NCI-H2227 (cell line): ENCODE data around the gene TBC1D4.
"Not testable (repeated sequence)": the region's sequence is repeated elsewhere in the genome, so short reads cannot be mapped to it uniquely, and the experiment has no call there.

ENCODE experiments used
- DNase-seq: peaks from one replicate; lab custom pipeline; 2025; ENCODE audit not compliant: unreplicated experiment; lab: John Stamatoyannopoulos, UW

Gene TBC1D4

DNA sequence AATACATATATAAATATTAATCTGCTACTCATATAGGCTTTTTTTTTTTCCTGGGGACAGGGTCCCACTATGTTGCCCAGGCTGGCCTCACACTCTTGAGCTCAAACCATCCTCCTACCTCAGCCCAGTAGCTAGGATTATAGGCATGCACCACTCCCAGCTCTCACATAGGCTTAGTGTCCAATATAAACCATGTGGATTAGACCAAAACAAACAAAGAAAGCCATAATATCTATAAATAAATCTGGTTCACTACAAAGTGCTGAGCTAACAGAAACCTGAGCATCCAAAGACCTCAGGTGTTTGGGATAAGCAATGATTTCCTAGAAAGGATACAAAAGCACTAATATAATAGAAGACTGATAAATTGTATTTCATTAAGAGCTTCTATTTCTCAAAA is 26.0 kb downstream of the TBC1D4 start:
- DNase-seq = no peak

DNA sequence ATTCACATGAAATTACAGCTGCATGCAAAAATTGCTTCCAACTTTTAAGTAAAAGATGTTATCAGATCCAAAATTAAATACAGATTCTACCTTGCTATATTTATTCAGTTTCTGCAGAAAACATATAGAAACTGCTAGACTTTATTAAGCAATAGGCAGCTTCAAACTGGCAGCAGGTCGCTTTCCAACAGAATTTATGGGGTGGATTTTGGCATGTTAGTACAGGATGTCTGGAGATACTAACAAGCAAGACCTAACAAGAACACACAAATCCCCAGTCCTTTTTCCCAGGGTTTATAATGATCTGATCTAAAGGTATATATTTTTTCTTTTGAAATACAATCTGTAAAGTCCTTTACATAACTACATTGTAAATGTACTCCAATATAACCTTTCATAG is 27.5 kb downstream of the TBC1D4 start:
- DNase-seq = no peak

DNA sequence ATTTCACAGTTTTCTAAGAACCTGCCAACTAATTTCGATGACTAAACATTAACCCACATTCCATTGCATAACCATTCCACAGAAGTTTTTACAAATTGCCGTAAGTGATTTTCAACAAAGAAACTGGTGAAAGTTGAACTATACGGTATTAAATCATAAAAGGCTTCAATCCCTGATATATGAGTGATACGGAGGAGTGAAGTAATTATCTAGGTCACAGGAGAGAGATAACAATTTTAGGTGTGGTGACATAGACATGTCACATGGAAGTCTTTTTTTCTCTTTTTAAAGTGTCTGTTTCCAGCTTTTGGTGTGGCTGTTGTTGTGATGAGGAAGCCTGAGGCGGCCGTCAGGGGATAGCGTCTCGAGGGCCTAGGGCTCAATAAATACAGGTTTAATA is 29.4 kb downstream of the TBC1D4 start:
- no peak for DNase-seq

DNA sequence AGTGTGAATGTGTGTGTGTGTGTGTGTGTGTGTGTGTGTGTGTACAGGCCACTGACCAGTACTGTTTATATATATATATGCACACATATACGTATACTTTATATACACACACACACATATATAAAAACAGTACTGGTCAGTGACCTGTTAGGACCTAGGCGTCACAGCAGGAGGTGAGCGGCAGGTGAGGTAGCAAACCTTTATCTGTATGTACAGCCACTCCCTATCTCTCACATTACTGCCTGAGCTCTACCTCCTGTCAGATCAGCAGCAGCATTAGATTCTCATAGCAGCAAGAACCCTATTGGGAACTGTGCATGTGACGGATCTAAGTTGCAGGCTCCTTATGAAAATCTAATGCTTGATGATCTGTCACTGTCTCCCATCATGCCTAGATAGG is 34.5 kb downstream of the TBC1D4 start:
- no peak for DNase-seq

DNA sequence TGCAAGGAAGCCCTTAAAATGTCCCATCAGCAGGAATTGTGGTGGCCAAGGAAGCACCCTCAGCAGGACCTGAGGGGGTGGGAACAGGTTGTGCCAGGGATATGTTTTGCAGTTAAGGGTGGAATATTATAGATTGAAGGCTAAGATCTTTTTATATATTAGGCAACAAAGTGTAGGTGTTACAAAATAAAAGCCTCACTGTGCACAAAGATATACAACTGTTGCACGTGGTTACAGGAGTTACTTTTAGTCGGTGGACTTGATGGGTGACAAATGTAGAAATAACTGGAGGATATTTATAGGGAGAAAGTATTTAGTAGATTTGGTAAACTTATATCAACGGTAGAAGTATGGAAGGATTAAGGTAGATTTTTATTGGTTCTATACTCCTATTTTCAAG is 35.1 kb downstream of the TBC1D4 start:
- DNase-seq = no peak

DNA sequence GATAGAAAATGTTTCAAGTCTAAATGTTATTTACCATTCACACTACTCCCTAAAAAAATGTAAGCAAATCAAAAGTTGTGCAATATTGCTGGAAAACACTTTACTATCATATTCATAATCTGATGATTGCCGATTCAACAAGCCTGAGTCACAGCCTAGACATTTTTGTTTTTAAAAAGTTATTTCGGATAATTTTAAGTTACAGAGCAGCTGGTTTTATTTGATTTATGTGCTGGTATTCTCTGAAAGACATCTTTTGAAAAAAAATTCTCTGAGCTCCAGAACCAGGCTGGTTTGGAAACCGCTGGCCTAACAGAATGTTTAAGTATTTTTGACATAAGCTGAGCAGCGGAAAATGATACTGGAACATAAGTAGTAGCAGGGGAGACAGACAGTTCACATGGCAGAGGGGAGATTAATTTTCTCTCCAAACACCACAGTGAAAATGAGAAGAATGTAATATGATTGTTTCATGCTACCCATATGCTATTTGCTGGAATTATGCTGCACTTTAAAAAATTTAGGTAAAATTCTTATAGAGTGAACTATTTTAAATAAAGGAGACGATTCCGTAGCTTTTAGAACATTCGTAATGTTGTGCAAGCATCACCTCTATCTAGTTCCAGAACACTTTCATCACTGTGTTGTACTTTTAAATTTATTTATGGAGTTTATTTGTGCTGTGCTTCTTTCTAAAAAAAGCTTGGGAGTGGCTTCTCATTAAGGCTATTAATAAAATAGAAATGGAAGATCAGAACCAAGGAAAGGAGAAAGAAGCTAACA is 36.1 kb downstream of the TBC1D4 start:
- no peak for DNase-seq

DNA sequence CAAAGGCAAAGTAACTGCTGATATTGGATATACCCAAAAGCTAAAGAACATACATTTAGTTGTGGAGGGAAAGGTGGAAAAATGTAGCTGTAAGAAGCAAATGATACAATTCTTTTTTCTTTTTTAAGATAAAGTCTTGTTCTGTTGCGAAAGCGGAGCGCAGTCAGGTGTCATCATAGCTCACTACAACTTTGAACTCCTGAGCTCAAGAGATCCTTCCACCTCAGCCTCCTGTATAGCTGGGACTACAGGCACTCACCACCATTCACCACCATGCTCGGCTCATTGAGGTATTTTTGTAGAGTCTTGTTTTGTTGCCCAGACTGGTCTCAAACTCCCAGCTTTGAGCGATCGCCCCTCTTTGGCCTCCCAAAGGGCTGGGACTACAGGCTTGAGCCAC is 38.0 kb downstream of the TBC1D4 start:
- no peak for DNase-seq

DNA sequence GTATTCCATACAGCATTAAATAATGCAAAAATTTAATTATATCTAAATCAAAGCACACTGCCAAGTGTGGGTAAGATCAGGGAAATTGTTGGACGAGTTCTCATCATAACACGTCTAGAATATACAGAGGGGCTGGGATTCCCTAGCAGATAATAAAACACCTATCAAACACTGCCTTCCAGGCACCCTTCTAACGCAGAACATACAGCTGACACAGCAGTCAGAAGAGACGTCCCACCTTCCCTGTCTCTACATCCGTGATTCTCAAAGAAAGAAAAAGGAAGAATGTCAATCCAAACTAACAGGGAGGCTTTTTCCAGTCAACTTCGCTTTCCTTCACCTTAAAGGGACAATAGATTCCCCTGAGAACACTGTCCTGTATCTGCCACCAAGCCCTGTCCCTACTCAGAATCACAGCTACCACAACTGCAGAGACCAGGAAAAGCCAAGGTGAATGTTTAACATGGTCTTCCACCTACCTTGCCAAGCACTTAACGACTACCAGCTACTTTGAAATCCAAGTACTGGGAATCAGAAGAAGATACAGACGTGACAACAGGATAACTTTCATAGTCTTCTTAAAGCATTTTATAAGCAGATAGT is 38.5 kb downstream of the TBC1D4 start:
- no peak for DNase-seq

DNA sequence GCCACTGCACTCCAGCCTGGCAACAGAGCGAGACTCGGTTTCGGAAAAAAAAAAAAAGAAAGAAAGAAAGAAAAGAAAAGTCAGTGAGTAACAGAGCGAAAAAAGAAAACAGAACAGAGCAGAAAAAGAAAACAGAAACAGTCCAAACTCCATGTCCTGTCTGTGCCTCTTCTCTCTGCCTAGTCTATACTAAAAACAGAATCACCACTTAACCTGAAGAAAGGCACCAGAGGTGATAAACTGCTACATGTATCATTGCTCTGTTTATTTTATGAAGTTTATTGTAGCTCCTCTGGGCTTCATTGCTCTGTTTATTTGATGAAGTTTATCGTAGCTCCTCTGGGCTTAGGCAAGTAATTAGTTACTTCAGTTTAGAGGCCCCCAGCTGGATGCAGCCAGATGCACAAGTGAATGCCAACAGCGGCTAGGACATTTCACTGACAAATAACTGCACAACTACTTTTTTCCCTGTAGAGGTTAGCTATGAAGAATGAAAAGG is 39.2 kb downstream of the TBC1D4 start:
- no peak for DNase-seq

DNA sequence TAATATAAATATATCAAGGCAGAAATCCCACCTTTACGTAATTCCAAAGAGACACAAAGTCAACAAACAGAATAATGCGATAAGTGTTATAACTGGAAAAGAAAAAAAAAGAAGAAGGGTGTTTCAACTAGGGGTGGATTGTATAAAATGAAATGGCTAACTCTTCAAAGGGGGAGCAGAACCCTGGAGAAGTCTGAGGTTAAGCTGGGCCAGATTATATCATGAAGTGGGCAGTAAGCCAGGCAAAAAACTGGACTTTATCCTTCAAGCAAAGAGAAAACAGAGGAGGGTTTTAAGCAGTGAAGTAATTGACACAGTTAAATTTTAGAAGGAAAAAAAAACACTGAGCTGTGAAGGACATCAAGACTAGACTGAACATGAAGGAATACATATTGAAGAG is 41.9 kb downstream of the TBC1D4 start:
- no peak for DNase-seq

DNA sequence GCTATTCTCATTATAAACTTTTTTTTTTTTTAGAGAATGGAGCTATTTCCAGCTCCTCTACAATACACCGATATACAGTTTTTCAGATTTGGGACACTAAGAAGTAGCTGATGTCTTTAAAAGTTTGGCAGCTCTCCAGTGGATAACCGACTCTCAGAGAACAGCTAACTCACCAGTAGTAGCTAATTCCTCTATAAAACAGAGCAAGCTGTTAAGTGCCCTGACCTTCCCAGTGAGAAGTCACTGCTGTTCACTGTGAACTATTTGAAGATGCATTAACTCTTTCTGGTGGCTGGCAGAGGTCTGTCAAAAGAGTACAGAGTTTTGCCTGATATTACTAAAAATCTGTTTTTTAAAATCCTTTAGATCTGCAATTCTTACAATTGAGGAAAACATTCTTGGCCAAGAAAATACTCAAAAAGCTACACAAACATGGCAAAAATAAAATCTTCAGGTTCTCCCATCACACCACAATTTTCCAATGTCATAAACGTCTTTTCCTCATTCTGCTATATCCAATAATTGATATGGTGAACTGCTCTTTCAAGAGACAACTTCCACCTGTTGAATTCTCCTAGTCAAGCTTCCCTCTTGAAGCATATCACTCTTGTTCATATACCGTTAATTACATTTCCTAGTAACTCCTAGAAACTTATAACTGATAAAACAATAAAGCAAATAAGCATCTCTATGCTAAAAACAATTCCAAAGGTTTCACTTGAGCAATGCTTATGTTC is 44.2 kb downstream of the TBC1D4 start:
- DNase-seq = peak; percentile 15

DNA sequence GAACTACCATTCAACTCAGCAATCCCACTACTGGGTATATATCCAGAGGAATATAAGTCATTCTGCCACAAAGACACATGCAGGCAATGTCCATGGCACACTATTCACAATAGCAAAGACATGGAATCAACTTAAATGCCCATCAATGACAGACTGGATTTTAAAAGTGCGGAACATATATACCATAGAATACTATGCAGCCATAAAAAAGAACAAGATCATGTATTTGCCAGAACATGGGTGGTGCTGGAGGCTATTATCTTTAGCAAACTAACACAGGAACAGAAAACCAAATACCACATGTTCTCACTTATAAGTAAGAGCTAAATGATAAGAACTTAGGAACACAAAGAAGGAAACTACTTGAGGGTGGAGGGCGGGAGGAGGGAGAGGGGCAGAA is 47.8 kb downstream of the TBC1D4 start:
- not testable (repeated sequence) for DNase-seq

DNA sequence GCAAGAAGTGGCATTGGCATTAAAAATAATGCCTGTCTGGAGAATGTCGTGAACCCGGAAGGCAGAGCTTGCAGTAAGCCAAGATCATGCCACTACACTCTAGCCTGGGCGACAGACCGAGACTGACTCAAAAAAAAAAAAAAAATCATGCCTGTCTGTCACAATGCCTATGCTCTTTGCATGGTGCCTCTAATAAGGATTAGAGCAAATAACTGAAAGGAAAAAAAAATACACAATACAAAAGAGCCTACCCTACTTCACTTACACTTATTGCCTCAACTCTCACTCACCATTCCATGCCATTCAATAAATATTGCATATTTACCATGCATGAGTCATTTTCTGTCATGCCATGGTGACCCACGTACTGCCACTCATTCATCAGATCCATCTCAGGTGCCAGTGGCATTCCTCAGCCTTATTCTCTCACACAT is 49.1 kb downstream of the TBC1D4 start:
- no peak for DNase-seq

DNA sequence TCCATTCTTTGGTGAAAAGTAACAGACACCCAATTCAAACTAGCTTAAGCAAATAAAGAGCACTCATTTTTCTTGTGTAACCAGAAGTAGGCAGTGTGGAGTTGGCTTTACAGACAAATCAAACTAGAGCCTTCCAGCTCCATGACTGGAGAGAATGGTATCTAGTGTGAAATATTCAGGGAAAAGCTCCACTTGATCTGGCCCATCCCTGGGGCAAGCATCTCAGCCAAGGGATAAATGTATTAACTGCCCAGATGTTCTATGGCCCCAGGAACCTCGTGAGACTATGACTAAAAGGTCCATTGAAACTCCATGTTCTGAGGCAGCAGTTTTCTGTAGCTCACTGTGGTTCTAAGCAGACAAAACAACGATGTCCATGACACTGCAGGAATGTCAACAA is 49.9 kb downstream of the TBC1D4 start:
- no peak for DNase-seq

DNA sequence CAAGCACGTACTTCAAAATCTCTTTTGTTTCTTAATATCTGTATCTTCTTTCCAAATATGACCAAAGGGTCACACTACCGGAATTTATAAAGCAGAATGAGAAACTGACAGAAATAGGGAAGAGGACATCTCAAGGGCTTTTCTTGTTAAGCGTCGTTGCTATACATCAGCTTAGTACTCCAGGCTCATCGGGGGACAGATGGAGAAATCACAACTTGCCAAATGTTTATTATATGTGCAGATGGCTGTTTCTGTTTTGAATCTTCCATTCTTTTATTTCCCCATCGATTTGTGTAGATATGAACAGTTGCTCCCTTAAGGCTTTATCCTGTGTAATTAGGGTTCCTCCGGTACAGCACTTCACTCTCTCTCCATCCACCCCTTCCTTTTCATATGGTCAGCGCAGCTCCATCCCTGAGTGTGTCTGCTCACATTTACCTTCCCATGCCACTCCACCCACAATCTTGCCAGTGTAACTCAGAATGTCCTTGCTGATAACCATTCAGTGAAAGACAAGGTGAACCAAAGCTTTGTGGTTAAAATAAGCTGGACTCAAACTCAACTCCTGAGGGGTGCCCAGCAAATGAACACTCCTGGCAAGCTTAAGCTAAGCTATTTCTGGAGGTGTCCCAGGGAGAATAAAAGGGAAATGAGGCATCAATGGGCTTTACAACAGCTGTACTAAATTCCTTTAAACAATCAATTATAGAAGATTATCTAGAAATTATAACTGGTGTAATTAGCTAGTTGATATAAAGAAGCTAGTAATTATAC is 51.3 kb downstream of the TBC1D4 start:
- no peak for DNase-seq

DNA sequence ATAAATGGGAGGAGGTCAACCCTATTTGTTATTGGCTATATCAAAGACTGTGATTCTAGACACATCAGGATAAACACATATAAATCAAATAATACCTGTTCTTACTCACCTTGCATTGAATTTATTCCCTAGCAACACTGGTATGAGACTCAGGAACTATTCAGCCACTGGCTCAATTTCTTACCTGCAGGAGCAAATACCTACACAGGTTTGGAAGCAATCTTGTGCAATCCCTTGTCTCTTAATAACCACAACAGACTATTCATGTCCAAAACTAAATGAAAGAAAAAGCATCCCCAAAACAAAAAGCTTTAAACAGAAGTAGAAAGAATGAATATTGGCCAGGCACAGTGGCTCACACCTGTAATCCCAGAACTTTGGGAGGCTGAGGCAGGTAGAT is 55.5 kb downstream of the TBC1D4 start:
- no peak for DNase-seq

DNA sequence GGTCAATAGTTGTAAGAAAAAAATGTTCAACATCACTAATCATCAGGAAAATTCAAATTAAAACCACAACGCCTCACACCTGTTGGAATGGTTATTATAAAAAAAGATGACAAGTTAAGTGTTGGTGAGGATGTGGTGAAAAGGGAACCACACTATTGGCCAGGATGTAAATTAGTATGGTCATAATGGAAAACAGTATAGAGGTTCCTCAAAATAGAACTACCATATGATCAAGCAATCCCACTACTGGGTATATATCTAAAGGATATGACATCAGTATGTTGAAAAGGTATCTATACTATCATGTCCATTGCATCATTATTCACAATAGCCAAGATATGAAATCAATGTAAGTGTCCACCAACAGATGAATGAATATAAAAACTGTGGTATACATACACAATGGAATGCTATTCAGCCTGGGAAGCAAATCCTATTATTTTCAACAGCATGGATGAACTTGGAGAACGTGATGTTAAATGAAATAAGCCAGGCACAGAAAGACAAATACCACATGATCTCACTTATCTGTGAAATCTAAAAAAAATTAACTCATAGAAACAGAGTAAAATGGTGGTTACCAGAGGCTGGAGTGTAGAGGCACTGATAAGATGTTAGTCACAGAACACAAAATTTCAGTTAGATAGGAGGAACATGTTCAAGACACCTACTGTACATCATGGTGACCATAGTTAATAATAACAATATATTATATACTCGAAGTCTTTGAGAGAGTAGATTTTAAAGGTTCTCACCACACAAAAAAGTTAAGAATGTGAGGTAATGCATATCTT is 56.6 kb downstream of the TBC1D4 start:
- no peak for DNase-seq

DNA sequence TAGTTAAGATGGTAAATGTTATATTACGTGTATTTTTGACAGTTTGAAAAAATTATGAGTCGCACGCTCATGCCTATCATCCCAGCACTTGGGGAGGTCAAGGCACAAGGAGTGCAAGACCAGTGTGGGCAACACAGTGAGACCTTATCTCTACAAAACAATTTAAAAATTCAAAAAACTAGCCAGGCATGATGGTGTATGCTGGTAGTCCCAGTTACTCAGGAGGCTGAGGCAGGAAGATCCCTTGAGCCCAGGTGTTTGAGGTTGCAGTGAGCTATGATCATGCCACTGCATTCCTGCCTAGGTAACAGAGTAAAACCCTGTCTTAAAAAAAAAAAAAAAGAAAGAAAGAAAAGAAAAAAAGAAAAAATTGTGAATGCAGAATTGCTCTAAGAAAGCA is 58.0 kb downstream of the TBC1D4 start:
- no peak for DNase-seq

DNA sequence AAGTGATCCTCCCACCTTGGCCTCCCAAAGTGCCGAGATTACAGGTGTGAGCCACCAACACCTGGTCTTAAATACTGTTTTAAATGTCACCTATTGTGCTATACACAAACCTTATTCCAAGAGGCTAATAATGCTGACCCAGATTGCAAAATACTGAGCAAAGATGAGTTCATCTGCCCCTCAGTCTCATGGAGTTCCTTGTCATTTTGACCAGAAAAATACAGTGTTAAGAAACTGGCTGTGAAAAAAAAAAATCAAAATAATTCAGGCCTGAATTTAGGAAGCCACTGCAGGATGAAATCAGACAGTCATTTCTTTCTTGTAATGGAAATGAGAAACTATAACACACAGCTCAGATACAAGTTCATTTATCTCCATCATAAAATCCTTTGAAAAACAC is 59.9 kb downstream of the TBC1D4 start:
- DNase-seq = no peak

DNA sequence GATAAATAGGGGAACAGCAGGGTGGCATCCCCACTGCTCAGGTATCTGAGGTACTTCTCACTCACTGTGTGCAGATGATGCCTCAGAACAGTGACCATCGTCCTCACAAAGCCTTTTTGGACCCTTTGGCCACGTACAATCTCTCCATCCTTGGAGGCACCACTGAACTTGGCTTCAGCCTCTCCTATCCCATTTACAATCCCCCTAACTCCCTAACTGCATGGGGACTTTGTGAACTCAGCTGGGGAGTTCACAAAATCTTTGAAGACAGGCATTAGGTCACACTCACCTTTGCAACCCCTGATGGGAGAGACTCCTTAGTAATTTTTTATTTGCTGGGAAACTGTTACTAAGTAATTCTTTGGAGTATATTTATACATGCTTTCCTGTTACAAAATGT is 60.8 kb downstream of the TBC1D4 start:
- no peak for DNase-seq

DNA sequence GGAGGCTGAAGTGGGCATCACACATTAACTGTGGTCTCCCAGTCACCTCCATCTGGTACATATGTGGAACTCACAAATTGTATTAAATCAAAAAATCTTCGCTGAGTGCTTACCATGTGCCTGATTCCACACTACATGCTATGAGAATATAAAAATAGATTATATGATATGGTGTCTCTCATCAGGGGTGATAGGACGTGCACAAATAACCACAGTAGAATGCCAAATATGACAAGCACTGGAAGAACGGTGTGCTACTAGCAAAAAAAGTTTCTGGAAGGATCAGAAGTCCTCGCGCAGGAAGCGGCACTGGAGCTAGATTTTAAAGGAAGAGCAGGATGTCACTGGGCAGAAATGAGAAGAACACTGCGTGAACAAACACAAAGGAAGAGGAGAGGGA is 62.3 kb downstream of the TBC1D4 start:
- DNase-seq = no peak
